Suprapubic skin (tissue), 4 donors: ENCODE data around the gene ANKH.

Experiments
- CTCF ChIP-seq, 2 donors: fragments of 200-600 bp in 1 of 2; fragments of 450-650 bp in 1 of 2; sonication (generic) in 1 of 2; IDR thresholded peaks; one replicate each; pipeline ENCODE4 v1.5.1; 2016 to 2019; ENCODE audit warnings: antibody characterized with exemption in 2 of 2, mild to moderate bottlenecking in 1 of 2, moderate library complexity in 1 of 2
- EP300 ChIP-seq: sonication (generic); formaldehyde crosslinking; IDR thresholded peaks from one replicate; pipeline ENCODE4 v1.6.1; 2017; ENCODE audit warnings: antibody characterized with exemption
- POLR2A ChIP-seq, 2 donors: fragments of 450-650 bp; IDR thresholded peaks; one replicate each; pipeline ENCODE4 v1.6.1; 2017; ENCODE audit warnings: antibody characterized with exemption in 2 of 2, mild to moderate bottlenecking in 2 of 2, moderate library complexity in 2 of 2
- POLR2AphosphoS5 ChIP-seq, 3 donors: sonication (generic); formaldehyde crosslinking; IDR thresholded peaks; one replicate each; pipeline ENCODE4 v1.6.1; 2017; ENCODE audit warnings: antibody characterized with exemption in 3 of 3

- no peak for TF ChIP-seq POLR2A (IDR thresholded peaks at IDR 0.05)
- no peak for TF ChIP-seq CTCF (IDR thresholded peaks at IDR 0.05)
- no peak for TF ChIP-seq POLR2AphosphoS5 (IDR thresholded peaks at IDR 0.05)
- TF ChIP-seq EP300: no peak
These were observed 1.0 kb downstream of the ANKH start for GRCh38 chr5:14870337-14871213.
